Measurements from ENCODE around the gene SPTBN1.

Gene SPTBN1

GRCh38 chr2:54434711-54435110, 21.4 kb upstream of the SPTBN1 start:
- no peak for DNase-seq

GRCh38 chr2:54435325-54436226, 20.6 kb upstream of the SPTBN1 start:
- DNase-seq = no peak

GRCh38 chr2:54437588-54437987, 18.5 kb upstream of the SPTBN1 start:
- no peak for DNase-seq

- DNase-seq = no peak
Measured at GRCh38 chr2:54438271-54438670, 17.9 kb upstream of the SPTBN1 start.

GRCh38 chr2:54439582-54439981, 16.5 kb upstream of the SPTBN1 start:
- DNase-seq = no peak

GRCh38 chr2:54440050-54440449, 16.1 kb upstream of the SPTBN1 start:
- no peak for DNase-seq

GRCh38 chr2:54444503-54444902, 11.6 kb upstream of the SPTBN1 start:
- DNase-seq = no peak

- no peak for DNase-seq
Measured at GRCh38 chr2:54446122-54446521, 10.0 kb upstream of the SPTBN1 start.

GRCh38 chr2:54446625-54447024, 9.5 kb upstream of the SPTBN1 start:
- no peak for DNase-seq

- no peak for DNase-seq
Measured at GRCh38 chr2:54454548-54455130, 1.5 kb upstream of the SPTBN1 start.

GRCh38 chr2:54455131-54455562, 980 bp upstream of the SPTBN1 start:
- no peak for DNase-seq

GRCh38 chr2:54456362-54456611, 160 bp downstream of the SPTBN1 start:
- no peak for DNase-seq

- no peak for DNase-seq
Measured at GRCh38 chr2:54456612-54457322, 640 bp downstream of the SPTBN1 start.

- no peak for DNase-seq
Measured at GRCh38 chr2:54457323-54458023, 1.3 kb downstream of the SPTBN1 start.

- DNase-seq = no peak
Measured at GRCh38 chr2:54459037-54459441, 2.9 kb downstream of the SPTBN1 start.

GRCh38 chr2:54461261-54461660, 5.1 kb downstream of the SPTBN1 start:
- no peak for DNase-seq

- DNase-seq = no peak
Measured at GRCh38 chr2:54464341-54464740, 8.2 kb downstream of the SPTBN1 start.

GRCh38 chr2:54465143-54465542, 9.0 kb downstream of the SPTBN1 start:
- DNase-seq = no peak

GRCh38 chr2:54466870-54467269, 10.7 kb downstream of the SPTBN1 start:
- DNase-seq = no peak

GRCh38 chr2:54468673-54469072, 12.5 kb downstream of the SPTBN1 start:
- DNase-seq = no peak

GRCh38 chr2:54469484-54470053, 13.4 kb downstream of the SPTBN1 start:
- DNase-seq = no peak

GRCh38 chr2:54470266-54470938, 14.3 kb downstream of the SPTBN1 start:
- DNase-seq = no peak
